Lung microvascular endothelial cell (primary cell): ENCODE measurements around the gene SFMBT1. TPM values are rescaled to one million over a fixed set of nuclear protein-coding genes. Genes with fewer than 3 reads are reported as not detected.

ENCODE experiments used
- total RNA-seq: library from RNA; depleted of rRNA; stranded (reverse); fragments of >200 nt; gene quantifications from 2 replicates; pipeline ENCODE4 v1.2.1, GENCODE V29; 2014

The SFMBT1 gene
- total RNA-seq, 1 donor from 2014 or later = 1.6 TPM

Other genes with a start within 250 kb of the SFMBT1 start
- 0.22 and 0.40 TPM in 2 replicates for gene ITIH4, start 215.4 kb downstream of the SFMBT1 start, total RNA-seq
- 0.20 TPM in 1 of 2 replicates, not detected in the other for gene MUSTN1, start 211.1 kb downstream of the SFMBT1 start, total RNA-seq
- gene STIMATE, start 148.5 kb downstream of the SFMBT1 start, total RNA-seq = 7.0 and 9.7 TPM in 2 replicates
- 9.4 and 11.3 TPM in 2 replicates for gene RFT1, start 84.4 kb upstream of the SFMBT1 start, total RNA-seq
- gene PRKCD, start 115.1 kb upstream of the SFMBT1 start, total RNA-seq = 0.99 and 1.5 TPM in 2 replicates
- gene TKT, start 209.9 kb upstream of the SFMBT1 start, total RNA-seq = 112 and 265 TPM in 2 replicates